Hepatocyte (in vitro differentiated cells): ENCODE results near the gene KRT71.

Experiments used
- EZH2 ChIP-seq: fragments of 200-600 bp; sonication (generic); IDR thresholded peaks from 2 replicates; pipeline ENCODE4 v1.6.1; 2016; ENCODE audit warnings: antibody characterized with exemption, mild to moderate bottlenecking, borderline replicate concordance
- TF ChIP-seq, protein P1 (sequence below): fragments of 200-600 bp; sonication (generic); IDR thresholded peaks from 2 replicates; pipeline ENCODE4 v1.5.1; 2016; ENCODE audit warnings: antibody characterized with exemption, mild to moderate bottlenecking; ENCODE audit not compliant: poor library complexity

GRCh38 chr12:52555577-52555976, 2.6 kb upstream of the KRT71 start:
- TF ChIP-seq, protein P1, sequence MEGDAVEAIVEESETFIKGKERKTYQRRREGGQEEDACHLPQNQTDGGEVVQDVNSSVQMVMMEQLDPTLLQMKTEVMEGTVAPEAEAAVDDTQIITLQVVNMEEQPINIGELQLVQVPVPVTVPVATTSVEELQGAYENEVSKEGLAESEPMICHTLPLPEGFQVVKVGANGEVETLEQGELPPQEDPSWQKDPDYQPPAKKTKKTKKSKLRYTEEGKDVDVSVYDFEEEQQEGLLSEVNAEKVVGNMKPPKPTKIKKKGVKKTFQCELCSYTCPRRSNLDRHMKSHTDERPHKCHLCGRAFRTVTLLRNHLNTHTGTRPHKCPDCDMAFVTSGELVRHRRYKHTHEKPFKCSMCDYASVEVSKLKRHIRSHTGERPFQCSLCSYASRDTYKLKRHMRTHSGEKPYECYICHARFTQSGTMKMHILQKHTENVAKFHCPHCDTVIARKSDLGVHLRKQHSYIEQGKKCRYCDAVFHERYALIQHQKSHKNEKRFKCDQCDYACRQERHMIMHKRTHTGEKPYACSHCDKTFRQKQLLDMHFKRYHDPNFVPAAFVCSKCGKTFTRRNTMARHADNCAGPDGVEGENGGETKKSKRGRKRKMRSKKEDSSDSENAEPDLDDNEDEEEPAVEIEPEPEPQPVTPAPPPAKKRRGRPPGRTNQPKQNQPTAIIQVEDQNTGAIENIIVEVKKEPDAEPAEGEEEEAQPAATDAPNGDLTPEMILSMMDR, result no peak
- TF ChIP-seq EZH2, result no peak
